Ovary (tissue), 9 donors: ENCODE results near the gene CSTPP1. TPM values are rescaled to one million over a fixed set of nuclear protein-coding genes. Genes with fewer than 3 reads are reported as not detected.

Source experiments
- DNase-seq, 5 donors: peaks; one replicate each; pipeline ENCODE4 v3.0.0-alpha.2; 2019 to 2020
- H3K27ac ChIP-seq, 2 donors: fragments of 200-600 bp; one replicate each; pipeline versions ENCODE4 v1.5.1 to v1.8.0; 2019 to 2022
- H3K27me3 ChIP-seq: fragments of 200-600 bp; one replicate; pipeline ENCODE4 v1.8.0; 2022
- H3K36me3 ChIP-seq: fragments of 200-600 bp; sonication (generic); one replicate; pipeline ENCODE4 v1.5.1; 2019
- H3K4me1 ChIP-seq: one replicate; pipeline ENCODE4 v1.8.1; 2013; ENCODE audit warnings: mild to moderate bottlenecking, moderate library complexity; ENCODE audit not compliant: insufficient read depth
- H3K4me3 ChIP-seq: fragments of 200-600 bp; sonication (generic); one replicate; pipeline ENCODE4 v1.5.1; 2017
- H3K9me3 ChIP-seq, 2 donors: fragments of 200-600 bp in 1 of 2; sonication (generic) in 1 of 2; one replicate each; pipeline versions ENCODE4 v1.5.1 to v1.8.1; 2013 to 2019; ENCODE audit warnings: mild to moderate bottlenecking in 1 of 2, moderate library complexity in 1 of 2
- CTCF ChIP-seq, 3 donors: fragments of 450-650 bp in 2 of 3; fragments of 200-600 bp in 1 of 3; IDR thresholded peaks; one replicate each; pipeline versions ENCODE4 v1.5.1 to v1.8.0; 2016 to 2022; ENCODE audit warnings: antibody characterized with exemption in 3 of 3, mild to moderate bottlenecking in 1 of 3
- EP300 ChIP-seq: sonication (generic); formaldehyde crosslinking; IDR thresholded peaks from one replicate; pipeline ENCODE4 v1.6.1; 2017; ENCODE audit warnings: antibody characterized with exemption
- POLR2A ChIP-seq: fragments of 450-650 bp; IDR thresholded peaks from one replicate; pipeline ENCODE4 v1.6.1; 2017; ENCODE audit warnings: antibody characterized with exemption, mild to moderate bottlenecking, moderate library complexity
- WGBS, 3 donors: extraction: QIAGEN DNeasy Blood & Tissue Kit in 1 of 3; methylation state at CpG; one replicate each; pipeline versions ENCODE4 v1.1.5 to v1.1.7; 2013 to 2017; 5-methylcytosine and 5-hydroxymethylcytosine counted together
- intact Hi-C, 4 donors: fragments of 100-400 bp; cut with DNase I; formaldehyde crosslinking; loops; one replicate each; pipeline versions ENCODE4 v1.11.0 to v1.15.1; 2022 to 2023
- polyA plus RNA-seq, 2 donors: library from polyadenylated mRNA; stranded (reverse); fragments of 200-250 nt in 1 of 2; fragments of 350-450 nt in 1 of 2; fragmentation: Illumina TruSeq in 1 of 2; extraction: RNeasy Lipid Tissue Mini Kit (QIAGEN cat#74804) in 1 of 2; gene quantifications; one replicate each; pipeline ENCODE4 v1.2.3, GENCODE V29; 2013 to 2014
- total RNA-seq, 7 donors: library from RNA; depleted of rRNA in 2 of 7; stranded (reverse); fragments of >200 nt in 2 of 7; fragmentation: NEBNext Ultra II Directional in 3 of 7; extraction: Animal tissue kit (Norgen Biotek cat#: 25700) in 3 of 7; gene quantifications; one replicate each; pipeline versions ENCODE4 v1.1.0 to v1.2.4, GENCODE V29; 2016 to 2023
- donor health status: DM: no; HTN: no; CAD: no; lungs with moderate emphysema.
- donor health status: DM: no; HTN: no; CAD: no.
- donor health status: Bipolar disorder and iron deficiency.
- donor health status: DM: yes; HTN: yes; CAD: no.
- donor health status: DM: no; HTN: no; CAD: no.
- donor health status: DM: yes; HTN: yes; CAD: no.

CSTPP1 gene
- total and polyA plus RNA-seq, 9 donors = 20.3 to 42.6 (median 25.6) TPM

- H3K9me3 ChIP-seq = no peaks in the 10 kb centered on the region
- H3K27me3 ChIP-seq = no peaks in the 10 kb centered on the region
- no peak for TF ChIP-seq CTCF (IDR thresholded peaks at IDR 0.05)
- TF ChIP-seq POLR2A = no peak
- TF ChIP-seq EP300 = no peak
- H3K4me1 ChIP-seq = peaks cover 5% of the 10 kb centered on the region
- H3K27ac ChIP-seq = no peak overlapping the region
- no peak for DNase-seq
- 58 to 61% (median 60%) methylated on average over 2 of the region's 2 CpGs for WGBS, 3 donors
- H3K36me3 ChIP-seq = no peaks in the 10 kb centered on the region
- no peak overlapping the region for H3K4me3 ChIP-seq
- intact Hi-C loops = no loop called here
These were observed 213.2 kb downstream of the CSTPP1 start for GRCh38 chr11:47149782-47150181.

- WGBS, 3 donors = 84 to 87% (median 86%) methylated on average over 16 of the region's 16 CpGs
- Histone ChIP-seq H3K27me3 (no peaks in the 10 kb centered on the region), H3K4me3 (no peak overlapping the region), H3K9me3 (no peaks in the 10 kb centered on the region), H3K36me3 (no peaks in the 10 kb centered on the region), H3K27ac (no peak overlapping the region), H3K4me1 (peaks cover 5% of the 10 kb centered on the region)
- intact Hi-C loops = loop anchor here in 1 of 4 donors (2.0 kb wide), 1 partner anchor 264 kb away; no protein-coding TSS in a partner anchor
- peak in 1 of 5 donors; percentile 32 for DNase-seq
- TF ChIP-seq CTCF (IDR thresholded peaks at IDR 0.05) (no peak), POLR2A (no peak), EP300 (no peak)
These were observed 215.8 kb downstream of the CSTPP1 start for GRCh38 chr11:47152126-47152952.

- intact Hi-C loops = loop anchor here in 1 of 4 donors (2.0 kb wide), 1 partner anchor 264 kb away; no protein-coding TSS in a partner anchor
- WGBS, 3 donors = 32 to 43% (median 35%) methylated on average over 11 of the region's 11 CpGs
- Histone ChIP-seq H3K27me3 (no peaks in the 10 kb centered on the region), H3K4me3 (no peak overlapping the region), H3K4me1 (peaks cover 5% of the 10 kb centered on the region), H3K9me3 (no peaks in the 10 kb centered on the region), H3K36me3 (no peaks in the 10 kb centered on the region), H3K27ac (peak overlapping the region in 1 of 2 donors; percentile 23)
- TF ChIP-seq POLR2A (no peak), CTCF (IDR thresholded peaks at IDR 0.05) (peak; percentile 90 to 93 (median 91)), EP300 (no peak)
- DNase-seq = peak; percentile 74 to 89 (median 86)
These were observed 216.7 kb downstream of the CSTPP1 start for GRCh38 chr11:47152953-47153950.
